Gastrocnemius medialis (tissue), 4 donors: ENCODE data around the gene FRG1.

Source experiments
- POLR2A ChIP-seq, 2 donors: fragments of 450-650 bp; IDR thresholded peaks; one replicate each; pipeline ENCODE4 v1.6.1; 2017; ENCODE audit warnings: antibody characterized with exemption in 2 of 2, mild to moderate bottlenecking in 2 of 2, moderate library complexity in 2 of 2
- TF ChIP-seq, protein P1 (sequence below), 5 experiments: fragments of 450-650 bp in 3 of 5; fragments of 200-600 bp in 2 of 5; sonication (generic) in 2 of 5; IDR thresholded peaks in 4 of 5; conservative IDR thresholded peaks in 1 of 5; 1 replicate in 4 of 5; 2 replicates in 1 of 5; pipeline ENCODE4 v1.5.1; 2016 to 2019; ENCODE audit warnings: antibody characterized with exemption in 5 of 5, mild to moderate bottlenecking in 3 of 5, moderate library complexity in 3 of 5

DNA sequence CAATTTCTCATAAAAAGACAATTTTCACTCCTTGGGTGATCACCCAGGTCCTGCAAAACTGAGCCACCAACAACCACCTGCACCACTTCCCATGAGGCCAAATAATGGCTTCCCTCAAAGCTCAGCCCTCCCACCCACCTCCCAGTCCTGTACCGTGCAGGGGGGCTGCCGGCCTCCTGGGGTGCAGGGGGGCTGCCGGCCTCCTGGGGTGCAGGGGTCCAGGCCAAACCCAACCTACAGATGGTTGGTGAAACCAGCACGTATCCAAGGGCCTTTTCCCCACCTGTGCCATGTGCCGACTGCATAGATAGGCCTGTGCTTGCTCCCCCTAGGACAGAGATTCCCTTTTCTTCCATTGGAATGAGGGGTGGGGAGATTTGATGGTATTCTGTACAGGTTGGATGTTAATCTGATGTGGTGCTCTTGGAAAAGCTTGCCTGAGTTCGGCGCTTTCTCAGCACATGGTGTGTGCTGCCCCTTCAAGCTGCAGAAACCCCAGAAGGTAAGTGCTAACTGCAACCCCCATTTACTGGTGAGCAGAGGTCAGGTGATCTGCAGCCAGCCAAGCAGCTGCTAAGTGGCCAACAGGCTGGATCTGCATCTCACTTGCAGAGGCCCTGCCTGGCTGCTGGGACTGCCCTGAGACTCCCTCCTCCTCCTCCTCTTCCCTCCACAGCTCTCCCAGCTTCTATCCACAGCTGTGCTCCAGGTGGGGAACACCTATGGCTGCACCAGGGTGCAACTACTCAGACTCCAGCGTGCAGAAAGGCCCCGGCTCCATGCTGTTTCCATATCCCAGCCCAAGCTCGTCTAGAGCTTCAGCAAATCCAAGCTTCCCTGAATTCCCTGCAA is 38.8 kb downstream of the FRG1 start:
- TF ChIP-seq, protein P1, sequence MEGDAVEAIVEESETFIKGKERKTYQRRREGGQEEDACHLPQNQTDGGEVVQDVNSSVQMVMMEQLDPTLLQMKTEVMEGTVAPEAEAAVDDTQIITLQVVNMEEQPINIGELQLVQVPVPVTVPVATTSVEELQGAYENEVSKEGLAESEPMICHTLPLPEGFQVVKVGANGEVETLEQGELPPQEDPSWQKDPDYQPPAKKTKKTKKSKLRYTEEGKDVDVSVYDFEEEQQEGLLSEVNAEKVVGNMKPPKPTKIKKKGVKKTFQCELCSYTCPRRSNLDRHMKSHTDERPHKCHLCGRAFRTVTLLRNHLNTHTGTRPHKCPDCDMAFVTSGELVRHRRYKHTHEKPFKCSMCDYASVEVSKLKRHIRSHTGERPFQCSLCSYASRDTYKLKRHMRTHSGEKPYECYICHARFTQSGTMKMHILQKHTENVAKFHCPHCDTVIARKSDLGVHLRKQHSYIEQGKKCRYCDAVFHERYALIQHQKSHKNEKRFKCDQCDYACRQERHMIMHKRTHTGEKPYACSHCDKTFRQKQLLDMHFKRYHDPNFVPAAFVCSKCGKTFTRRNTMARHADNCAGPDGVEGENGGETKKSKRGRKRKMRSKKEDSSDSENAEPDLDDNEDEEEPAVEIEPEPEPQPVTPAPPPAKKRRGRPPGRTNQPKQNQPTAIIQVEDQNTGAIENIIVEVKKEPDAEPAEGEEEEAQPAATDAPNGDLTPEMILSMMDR (IDR thresholded peaks at IDR 0.05 in 4 of 5, conservative IDR thresholded peaks at IDR 0.05 in 1 of 5) = no peak
- no peak for TF ChIP-seq POLR2A (IDR thresholded peaks at IDR 0.05)
